ENCODE measurements around the gene CITED1.
"Not testable (repeated sequence)": the region's sequence is repeated elsewhere in the genome, so short reads cannot be mapped to it uniquely, and the experiment has no call there.

Gene CITED1

GRCh38 chrX:72305286-72306084, at the start of gene CITED1:
Gene CITED1, minus strand, starts transcription at chrX:72305914. Its CDS starts 3,045 bp downstream, at chrX:72302869.
- DNase-seq (ENCODE audit: low read depth in 2 of 2), result no peak

GRCh38 chrX:72352786-72353185, 47.1 kb upstream of the CITED1 start:
- DNase-seq (ENCODE audit: low read depth in 2 of 2), result no peak

- DNase-seq (ENCODE audit: low read depth in 2 of 2), result no peak
Measured at GRCh38 chrX:72351606-72352334, 46.1 kb upstream of the CITED1 start.

- DNase-seq (ENCODE audit: low read depth in 2 of 2), result no peak
Measured at GRCh38 chrX:72349190-72349589, 43.5 kb upstream of the CITED1 start.

GRCh38 chrX:72348247-72348979, 42.7 kb upstream of the CITED1 start:
- no peak for DNase-seq (ENCODE audit: low read depth in 2 of 2)

- DNase-seq (ENCODE audit: low read depth in 2 of 2), result no peak
Measured at GRCh38 chrX:72347366-72347765, 41.7 kb upstream of the CITED1 start.

- no peak for DNase-seq (ENCODE audit: low read depth in 2 of 2)
Measured at GRCh38 chrX:72346302-72346949, 40.7 kb upstream of the CITED1 start.

GRCh38 chrX:72340626-72341025, 34.9 kb upstream of the CITED1 start:
- no peak for DNase-seq (ENCODE audit: low read depth in 2 of 2)

GRCh38 chrX:72340041-72340440, 34.3 kb upstream of the CITED1 start:
- DNase-seq (ENCODE audit: low read depth in 2 of 2), result no peak

GRCh38 chrX:72330131-72330530, 24.4 kb upstream of the CITED1 start:
- DNase-seq (ENCODE audit: low read depth in 2 of 2), result no peak

- no peak for DNase-seq (ENCODE audit: low read depth in 2 of 2)
Measured at GRCh38 chrX:72326605-72327300, 21.0 kb upstream of the CITED1 start.

- DNase-seq (ENCODE audit: low read depth in 2 of 2), result not testable (repeated sequence)
Measured at GRCh38 chrX:72319651-72320050, 13.9 kb upstream of the CITED1 start.

- no peak for DNase-seq (ENCODE audit: low read depth in 2 of 2)
Measured at GRCh38 chrX:72317139-72317538, 11.4 kb upstream of the CITED1 start.

GRCh38 chrX:72316408-72317110, 10.8 kb upstream of the CITED1 start:
- DNase-seq (ENCODE audit: low read depth in 2 of 2), result no peak

- no peak for DNase-seq (ENCODE audit: low read depth in 2 of 2)
Measured at GRCh38 chrX:72314881-72315280, 9.2 kb upstream of the CITED1 start.

GRCh38 chrX:72313707-72314641, 8.3 kb upstream of the CITED1 start:
- DNase-seq (ENCODE audit: low read depth in 2 of 2), result no peak

- DNase-seq (ENCODE audit: low read depth in 2 of 2), result no peak
Measured at GRCh38 chrX:72312311-72312940, 6.7 kb upstream of the CITED1 start.

GRCh38 chrX:72309297-72310071, 3.8 kb upstream of the CITED1 start:
- no peak for DNase-seq (ENCODE audit: low read depth in 2 of 2)
